Type B pancreatic cell (in vitro differentiated cells): ENCODE measurements around the gene BRAT1. TPM values are rescaled to one million over a fixed set of nuclear protein-coding genes. Genes with fewer than 3 reads are reported as not detected.

ENCODE experiments used
- DNase-seq: peaks from one replicate; pipeline ENCODE4 v3.0.0; 2021; ENCODE audit warnings: mixed read lengths; ENCODE audit not compliant: unreplicated experiment; ENCODE audit errors: extremely low spot score
- H3K27ac Mint-ChIP-seq: 2 replicates; pipeline ENCODE4 v1.8.0; 2021; ENCODE audit warnings: mild to moderate bottlenecking, mixed read lengths
- H3K27me3 Mint-ChIP-seq: 2 replicates; pipeline ENCODE4 v1.8.0; 2021; ENCODE audit warnings: mixed read lengths
- H3K36me3 Mint-ChIP-seq: 2 replicates; pipeline ENCODE4 v1.8.0; 2021; ENCODE audit warnings: mixed read lengths
- H3K4me1 Mint-ChIP-seq: one replicate; pipeline ENCODE4 v1.8.0; 2021; ENCODE audit warnings: mixed read lengths; ENCODE audit not compliant: unreplicated experiment
- H3K4me3 Mint-ChIP-seq: 2 replicates; pipeline ENCODE4 v1.8.0; 2021; ENCODE audit warnings: mild to moderate bottlenecking, mixed read lengths
- H3K9me3 Mint-ChIP-seq: 2 replicates; pipeline ENCODE4 v1.8.0; 2021; ENCODE audit warnings: mixed read lengths
- CTCF ChIP-seq: fragments of 200-600 bp; sonication (generic); conservative IDR thresholded peaks from 2 replicates; pipeline ENCODE4 v1.5.0; 2021; ENCODE audit warnings: antibody characterized with exemption, mild to moderate bottlenecking
- total RNA-seq: library from RNA; stranded (reverse); gene quantifications from 2 replicates; pipeline ENCODE4 v1.2.1, GENCODE V29; 2021; ENCODE audit warnings: low replicate concordance

BRAT1 gene
- total RNA-seq, 1 donor from 2014 or later: 40.3 TPM

- Mint-ChIP-seq H3K4me3 (peak overlapping the region; percentile 76), H3K9me3 (no peaks in the 10 kb centered on the region), H3K27me3 (no peaks in the 10 kb centered on the region), H3K27ac (peak overlapping the region; percentile 63), H3K4me1 (peaks cover 14% of the 10 kb centered on the region), H3K36me3 (no peaks in the 10 kb centered on the region)
- TF ChIP-seq CTCF: no peak
- DNase-seq: no peak
Observed at GRCh38 chr7:2559283-2559950, 4.1 kb upstream of the BRAT1 start.

GRCh38 chr7:2558629-2559282 lies 3.4 kb upstream of the BRAT1 start, which contains the start of gene IQCE:
TSS of gene IQCE (plus strand) at chr7:2558979. CDS start at chr7:2559182, 203 bp downstream.
- no peak for TF ChIP-seq CTCF
- peak; percentile 97 for DNase-seq
- H3K27me3 Mint-ChIP-seq: no peaks in the 10 kb centered on the region
- peak within 1 kb of the TSS; percentile 66 for H3K27ac Mint-ChIP-seq
- H3K4me1 Mint-ChIP-seq: peaks cover 21% of the 10 kb centered on the region
- no peaks in the 10 kb centered on the region for H3K9me3 Mint-ChIP-seq
- H3K36me3 Mint-ChIP-seq: no peaks in the 10 kb centered on the region
- peak within 1 kb of the TSS; percentile 84 for H3K4me3 Mint-ChIP-seq

- no peaks in the 10 kb centered on the region for H3K9me3 Mint-ChIP-seq
- H3K27ac Mint-ChIP-seq: peak overlapping the region; percentile 48
- no peak for DNase-seq
- H3K4me3 Mint-ChIP-seq: peak overlapping the region; percentile 89
- H3K4me1 Mint-ChIP-seq: peaks cover 17% of the 10 kb centered on the region
- no peak for TF ChIP-seq CTCF
- no peaks in the 10 kb centered on the region for H3K27me3 Mint-ChIP-seq
- peaks cover 4% of the 10 kb centered on the region for H3K36me3 Mint-ChIP-seq
Observed at GRCh38 chr7:2554661-2555111, 638 bp downstream of the BRAT1 start.

GRCh38 chr7:2553831-2554581 lies 1.3 kb downstream of the BRAT1 start:
- peaks cover 4% of the 10 kb centered on the region for H3K36me3 Mint-ChIP-seq
- H3K4me1 Mint-ChIP-seq: peaks cover 17% of the 10 kb centered on the region
- no peaks in the 10 kb centered on the region for H3K27me3 Mint-ChIP-seq
- no peak for DNase-seq
- peak overlapping the region; percentile 89 for H3K4me3 Mint-ChIP-seq
- peak overlapping the region; percentile 48 for H3K27ac Mint-ChIP-seq
- H3K9me3 Mint-ChIP-seq: no peaks in the 10 kb centered on the region
- TF ChIP-seq CTCF: no peak

- DNase-seq: no peak
- Mint-ChIP-seq H3K36me3 (peaks cover 6% of the 10 kb centered on the region), H3K9me3 (no peaks in the 10 kb centered on the region), H3K27ac (no peak overlapping the region), H3K27me3 (no peaks in the 10 kb centered on the region), H3K4me3 (peak overlapping the region; percentile 89), H3K4me1 (peaks cover 17% of the 10 kb centered on the region)
- no peak for TF ChIP-seq CTCF
Observed at GRCh38 chr7:2553108-2553507, 2.2 kb downstream of the BRAT1 start.
